A673 (cell line): ENCODE results near the gene LCE6A. TPM values are rescaled to one million over a fixed set of nuclear protein-coding genes. Genes with fewer than 3 reads are reported as not detected.

Experiments used
- BruUV-seq: library from RNA; stranded (reverse); fragments of 400-500 nt; replicated peaks from 2 replicates; lab custom pipeline; 2021; lab: Mats Ljungman, UMichigan
- CTCF ChIA-PET: fragments of 300-600 bp; sonication (Branson Sonifier 250); formaldehyde crosslinking; loops from one replicate; lab custom pipeline; 2022; ENCODE audit warnings: antibody characterized with exemption; lab: Charles Lee
- POLR2A ChIA-PET: fragments of 300-600 bp; sonication (Branson Sonifier 250); formaldehyde crosslinking; loops from one replicate; lab custom pipeline; 2022; ENCODE audit warnings: antibody characterized with exemption; ENCODE audit not compliant: low non-redundant PET; lab: Charles Lee
- DNase-seq: peaks from one replicate; pipeline ENCODE4 v3.0.0-alpha.2; 2015; ENCODE audit warnings: low spot score
- H3K27ac ChIP-seq: fragments of 200-600 bp; sonication (generic); 2 replicates; pipeline ENCODE4 v1.5.1; 2016; ENCODE audit warnings: mixed run types, low read depth, mild to moderate bottlenecking, mixed read lengths, antibody characterized with exemption, low read length; ENCODE audit not compliant: poor library complexity, severe bottlenecking
- H3K27me3 ChIP-seq: fragments of 200-600 bp; sonication (generic); replicated peaks from 2 replicates; pipeline ENCODE4 v1.6.1; 2017; ENCODE audit warnings: mixed run types, low read depth, mild to moderate bottlenecking, mixed read lengths, antibody characterized with exemption, low read length; ENCODE audit not compliant: insufficient read depth, poor library complexity
- H3K36me3 ChIP-seq: fragments of 200-600 bp; sonication (generic); 2 replicates; pipeline ENCODE4 v1.6.1; 2016; ENCODE audit warnings: mixed run types, mild to moderate bottlenecking, mixed read lengths, antibody characterized with exemption, low read length; ENCODE audit not compliant: insufficient read depth, poor library complexity, severe bottlenecking
- H3K4me1 ChIP-seq: fragments of 200-600 bp; sonication (generic); 2 replicates; pipeline ENCODE4 v1.6.1; 2017; ENCODE audit warnings: mixed run types, mild to moderate bottlenecking, mixed read lengths, antibody characterized with exemption, low read length; ENCODE audit not compliant: insufficient read depth, poor library complexity, severe bottlenecking
- H3K4me3 ChIP-seq: fragments of 200-600 bp; sonication (generic); 2 replicates; pipeline ENCODE4 v1.5.1; 2016; ENCODE audit warnings: low read depth, mixed run types, mild to moderate bottlenecking, mixed read lengths, low read length; ENCODE audit not compliant: poor library complexity, severe bottlenecking
- H3K9me3 ChIP-seq: fragments of 200-600 bp; sonication (generic); 2 replicates; pipeline ENCODE4 v1.6.1; 2016; ENCODE audit warnings: mixed run types, low read depth, mild to moderate bottlenecking, mixed read lengths, antibody characterized with exemption, low read length; ENCODE audit not compliant: poor library complexity, severe bottlenecking
- CTCF ChIP-seq: fragments of 300-800, 200-600 bp; sonication (generic); conservative IDR thresholded peaks from 2 replicates; pipeline ENCODE4 v1.5.1; 2017; ENCODE audit warnings: low read depth, mild to moderate bottlenecking, antibody characterized with exemption, low read length, moderate library complexity, mixed read lengths
- EZH2 ChIP-seq: fragments of 200-600 bp; sonication (generic); IDR thresholded peaks from 2 replicates; pipeline ENCODE4 v1.6.1; 2017; ENCODE audit warnings: borderline replicate concordance, low read depth, mild to moderate bottlenecking, mixed read lengths, antibody characterized with exemption, low read length; ENCODE audit not compliant: poor library complexity, severe bottlenecking
- intact Hi-C: fragments of 100-400 bp; cut with micrococcal nuclease; formaldehyde crosslinking; loops from one replicate; pipeline ENCODE4 v1.10.0; 2022; ENCODE audit not compliant: unreplicated experiment
- total RNA-seq: library from RNA; stranded (reverse); gene quantifications from 2 replicates; pipeline ENCODE4 v1.2.3, GENCODE V29; 2021

Gene LCE6A
- total RNA-seq, 1 experiment from 2014 or later = not detected

DNA sequence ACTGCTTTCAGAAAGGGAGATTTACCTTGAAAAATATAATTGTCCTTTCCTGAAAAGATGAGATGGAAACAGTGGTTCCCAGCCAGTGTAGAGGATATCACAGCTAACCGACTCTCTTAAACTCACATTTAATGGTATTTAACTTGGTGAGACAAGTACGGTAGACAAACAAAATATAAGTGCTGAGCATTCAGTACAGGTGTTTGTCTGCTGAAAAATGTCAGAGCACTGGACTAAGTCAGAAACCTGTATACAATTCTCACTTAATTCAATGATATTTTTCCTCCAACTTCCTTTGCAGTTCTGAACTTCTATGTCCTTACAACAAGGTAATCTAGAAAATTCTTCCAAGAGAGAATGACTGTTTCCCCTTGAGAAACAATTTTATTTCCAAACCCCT, 31.0 kb upstream of the LCE6A start, which contains the start of gene LCE1B:
Gene LCE1B, plus strand, starts transcription at position 301 of the 400 bp plus-strand sequence. CDS start 476 bp downstream, outside the sequence.
- BruUV-seq = no TSS peak
- TF ChIP-seq EZH2 (no peak), CTCF (no peak)
- ChIA-PET CTCF (no interaction called here), POLR2A (no interaction called here)
- intact Hi-C loops = no loop called here
- Histone ChIP-seq H3K36me3 (no peaks in the 10 kb centered on the region), H3K27ac (no peak within 1 kb of the TSS), H3K4me1 (no peaks in the 10 kb centered on the region), H3K27me3 (peaks cover 22% of the 10 kb centered on the region), H3K9me3 (no peaks in the 10 kb centered on the region), H3K4me3 (no peak within 1 kb of the TSS)
- DNase-seq = no peak

DNA sequence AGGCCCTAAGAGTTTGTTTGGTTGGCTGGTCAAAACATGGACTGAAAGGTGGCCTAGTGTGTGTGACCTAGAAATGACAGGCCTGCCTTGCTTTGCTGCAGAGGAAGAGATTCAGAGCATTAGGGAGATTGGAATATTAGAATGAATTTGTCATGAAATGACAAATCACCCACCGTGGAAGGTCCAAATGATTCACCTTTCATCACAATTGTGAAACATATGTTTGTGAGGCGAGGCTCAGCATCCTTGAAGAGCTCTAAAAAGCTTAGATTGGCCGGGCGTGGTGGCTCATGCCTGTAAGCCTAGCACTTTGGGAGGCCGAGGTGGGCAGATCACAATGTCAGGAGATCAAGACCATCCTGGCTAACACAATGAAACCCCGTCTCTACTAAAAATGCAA, 25.3 kb upstream of the LCE6A start:
- POLR2A ChIA-PET = no interaction called here
- intact Hi-C loops = no loop called here
- CTCF ChIA-PET = no interaction called here
- Histone ChIP-seq H3K4me1 (no peaks in the 10 kb centered on the region), H3K9me3 (no peaks in the 10 kb centered on the region), H3K4me3 (no peak overlapping the region), H3K36me3 (no peaks in the 10 kb centered on the region), H3K27me3 (peaks cover 19% of the 10 kb centered on the region), H3K27ac (no peak overlapping the region)
- no TSS peak for BruUV-seq
- DNase-seq = no peak
- TF ChIP-seq CTCF (no peak), EZH2 (no peak)

DNA sequence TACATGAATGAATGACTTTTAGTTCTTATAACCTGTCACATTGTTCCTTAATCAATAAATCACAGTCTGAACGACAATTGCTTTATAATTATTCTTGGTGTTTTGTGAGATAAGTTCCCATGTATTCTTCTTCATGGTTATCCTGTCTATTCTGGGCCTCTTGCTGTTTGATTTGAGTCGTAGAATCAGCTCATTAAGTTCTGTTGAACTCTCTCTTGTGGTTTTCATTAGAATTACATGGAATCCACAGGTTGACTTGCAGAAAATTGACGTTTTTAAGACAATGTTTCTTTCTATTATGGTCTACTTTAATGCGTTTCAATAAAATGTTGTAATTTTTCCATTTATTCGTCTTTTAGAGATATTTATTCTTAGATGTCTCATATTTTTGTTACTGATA, 19.4 kb upstream of the LCE6A start:
- TF ChIP-seq CTCF = no peak
- no peak for TF ChIP-seq EZH2
- DNase-seq = no peak
- ChIA-PET CTCF (no interaction called here), POLR2A (no interaction called here)
- no peaks in the 10 kb centered on the region for H3K4me1 ChIP-seq
- H3K27ac ChIP-seq = no peak overlapping the region
- intact Hi-C loops = no loop called here
- no TSS peak for BruUV-seq
- no peak overlapping the region for H3K4me3 ChIP-seq
- no peaks in the 10 kb centered on the region for H3K36me3 ChIP-seq
- no peaks in the 10 kb centered on the region for H3K9me3 ChIP-seq
- H3K27me3 ChIP-seq = peaks cover 48% of the 10 kb centered on the region
